ENCODE measurements around the gene ODR4. TPM values are rescaled to one million over a fixed set of nuclear protein-coding genes. Genes with fewer than 3 reads are reported as not detected.
"Not testable (repeated sequence)": the region's sequence is repeated elsewhere in the genome, so short reads cannot be mapped to it uniquely, and the experiment has no call there.

Gene ODR4
- 7.8 TPM for polyA plus RNA-seq (2012; ENCODE audit: low read depth, missing spikeins)

GRCh38 chr1:186375152-186375928, at the start of gene ODR4, which contains the start of gene TPR:
ODR4 (plus strand) TSS chr1:186375838; CDS start chr1:186379786, 3,948 bp downstream.
TPR (minus strand) TSS chr1:186375253; CDS start chr1:186375028, 225 bp downstream.
- peak; percentile 64 for DNase-seq (ENCODE audit: insufficient read length, low spot score)
- TF ChIP-seq POLR2A (IDR thresholded peaks at IDR 0.05; ENCODE audit: low read depth, low read length) (peak; percentile 75), TAF1 (IDR thresholded peaks at IDR 0.05; ENCODE audit: low read depth, low read length) (peak; percentile 64), SPI1 (IDR thresholded peaks at IDR 0.05; ENCODE audit: low read depth, low read length) (no peak), PAX5 (IDR thresholded peaks at IDR 0.05; ENCODE audit: insufficient read depth, low read length, severe bottlenecking) (peak; percentile 5), POU2F2 (IDR thresholded peaks at IDR 0.05; ENCODE audit: low read depth, low read length) (no peak; the same call in 1 of the 2 replicates), POLR2AphosphoS5 (IDR thresholded peaks at IDR 0.05; ENCODE audit: low read depth, low read length) (peak; percentile 65)
- FAIRE-seq, result peak; percentile 97

GRCh38 chr1:186326009-186326408, 49.6 kb upstream of the ODR4 start:
- no peak for FAIRE-seq
- no peak for DNase-seq (ENCODE audit: insufficient read length, low spot score)
- TF ChIP-seq PAX5 (IDR thresholded peaks at IDR 0.05; ENCODE audit: insufficient read depth, low read length, severe bottlenecking) (no peak), POLR2AphosphoS5 (IDR thresholded peaks at IDR 0.05; ENCODE audit: low read depth, low read length) (no peak), POLR2A (IDR thresholded peaks at IDR 0.05; ENCODE audit: low read depth, low read length) (no peak), TAF1 (IDR thresholded peaks at IDR 0.05; ENCODE audit: low read depth, low read length) (no peak), SPI1 (IDR thresholded peaks at IDR 0.05; ENCODE audit: low read depth, low read length) (no peak), POU2F2 (IDR thresholded peaks at IDR 0.05; ENCODE audit: low read depth, low read length) (no peak)

- TF ChIP-seq PAX5 (IDR thresholded peaks at IDR 0.05; ENCODE audit: insufficient read depth, low read length, severe bottlenecking) (no peak), POU2F2 (IDR thresholded peaks at IDR 0.05; ENCODE audit: low read depth, low read length) (no peak), SPI1 (IDR thresholded peaks at IDR 0.05; ENCODE audit: low read depth, low read length) (no peak), POLR2A (IDR thresholded peaks at IDR 0.05; ENCODE audit: low read depth, low read length) (no peak), POLR2AphosphoS5 (IDR thresholded peaks at IDR 0.05; ENCODE audit: low read depth, low read length) (no peak), TAF1 (IDR thresholded peaks at IDR 0.05; ENCODE audit: low read depth, low read length) (no peak)
- no peak for FAIRE-seq
- no peak for DNase-seq (ENCODE audit: insufficient read length, low spot score)
These were observed 48.3 kb upstream of the ODR4 start for GRCh38 chr1:186327331-186327730.

DNA sequence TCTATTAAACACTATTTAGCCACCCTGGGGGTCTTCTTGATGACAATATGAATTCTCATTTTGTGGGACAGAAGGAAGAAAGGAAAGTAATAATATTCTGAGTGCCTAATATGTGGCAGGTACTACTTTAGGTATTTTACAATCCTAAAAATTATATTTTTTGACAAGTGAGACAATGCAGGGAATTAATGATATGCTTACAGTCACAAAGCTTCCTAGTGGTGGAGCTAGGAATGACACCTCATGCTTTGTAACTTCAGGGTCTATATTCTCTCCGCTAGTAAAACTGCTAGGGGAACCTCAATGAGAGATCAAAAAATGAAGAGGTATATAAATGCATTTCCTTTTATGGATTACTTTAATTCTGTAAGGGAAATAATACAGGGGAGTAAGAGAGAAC, 44.9 kb upstream of the ODR4 start:
- TF ChIP-seq POU2F2 (IDR thresholded peaks at IDR 0.05; ENCODE audit: low read depth, low read length), result no peak
- TF ChIP-seq POLR2A (IDR thresholded peaks at IDR 0.05; ENCODE audit: low read depth, low read length), result no peak
- no peak for TF ChIP-seq TAF1 (IDR thresholded peaks at IDR 0.05; ENCODE audit: low read depth, low read length)
- no peak for TF ChIP-seq PAX5 (IDR thresholded peaks at IDR 0.05; ENCODE audit: insufficient read depth, low read length, severe bottlenecking)
- no peak for TF ChIP-seq POLR2AphosphoS5 (IDR thresholded peaks at IDR 0.05; ENCODE audit: low read depth, low read length)
- TF ChIP-seq SPI1 (IDR thresholded peaks at IDR 0.05; ENCODE audit: low read depth, low read length), result no peak
- DNase-seq (ENCODE audit: insufficient read length, low spot score) (no peak), FAIRE-seq (no peak)

DNA sequence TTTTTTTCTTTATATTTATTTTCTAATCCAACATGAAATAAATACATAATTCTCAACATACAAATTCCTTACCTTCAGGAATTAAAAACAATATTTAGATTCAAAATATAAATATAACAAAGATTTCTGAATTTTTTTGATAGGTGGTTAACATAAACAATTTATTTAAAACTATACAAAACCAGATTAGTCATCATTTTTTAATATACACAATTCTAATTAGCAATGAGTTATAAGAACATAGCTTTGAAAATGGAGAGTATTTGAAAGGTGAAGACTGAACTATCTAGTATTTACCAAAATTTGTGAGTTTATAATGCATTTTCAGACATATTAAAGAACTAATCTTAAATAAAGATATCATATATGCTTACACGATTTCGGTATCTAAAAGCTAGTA, 38.1 kb upstream of the ODR4 start:
- DNase-seq (ENCODE audit: insufficient read length, low spot score) (no peak), FAIRE-seq (no peak)
- TF ChIP-seq SPI1 (IDR thresholded peaks at IDR 0.05; ENCODE audit: low read depth, low read length) (no peak), PAX5 (IDR thresholded peaks at IDR 0.05; ENCODE audit: insufficient read depth, low read length, severe bottlenecking) (no peak), POLR2A (IDR thresholded peaks at IDR 0.05; ENCODE audit: low read depth, low read length) (no peak), TAF1 (IDR thresholded peaks at IDR 0.05; ENCODE audit: low read depth, low read length) (no peak)

DNA sequence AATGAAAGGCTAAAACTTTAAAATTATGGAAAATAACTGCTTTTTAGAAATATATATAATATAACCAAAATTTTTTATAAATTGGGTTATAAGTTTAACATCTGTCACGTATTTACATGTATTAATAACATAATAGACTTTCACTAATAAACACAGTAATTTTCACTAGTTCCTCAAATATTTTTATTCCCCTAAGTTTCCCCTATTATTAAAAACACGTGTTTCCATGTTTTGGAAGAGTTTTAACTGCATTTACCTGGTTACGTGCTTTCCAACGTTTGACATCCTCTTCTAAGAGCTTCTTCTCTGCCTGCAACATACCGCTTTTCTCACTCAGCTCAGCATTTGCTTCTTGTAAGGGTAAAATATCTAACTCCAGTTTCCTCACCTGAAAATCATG, 34.9 kb upstream of the ODR4 start:
- no peak for DNase-seq (ENCODE audit: insufficient read length, low spot score)
- TF ChIP-seq PAX5 (IDR thresholded peaks at IDR 0.05; ENCODE audit: insufficient read depth, low read length, severe bottlenecking), result no peak
- no peak for TF ChIP-seq POLR2A (IDR thresholded peaks at IDR 0.05; ENCODE audit: low read depth, low read length)
- no peak for TF ChIP-seq POLR2AphosphoS5 (IDR thresholded peaks at IDR 0.05; ENCODE audit: low read depth, low read length)
- no peak for TF ChIP-seq POU2F2 (IDR thresholded peaks at IDR 0.05; ENCODE audit: low read depth, low read length)
- no peak for TF ChIP-seq SPI1 (IDR thresholded peaks at IDR 0.05; ENCODE audit: low read depth, low read length)
- TF ChIP-seq TAF1 (IDR thresholded peaks at IDR 0.05; ENCODE audit: low read depth, low read length), result no peak
- FAIRE-seq, result no peak

GRCh38 chr1:186347837-186348691, 27.6 kb upstream of the ODR4 start:
- DNase-seq (ENCODE audit: insufficient read length, low spot score), result not testable (repeated sequence)

GRCh38 chr1:186374303-186375151, 1.1 kb upstream of the ODR4 start:
- TF ChIP-seq POLR2AphosphoS5 (IDR thresholded peaks at IDR 0.05; ENCODE audit: low read depth, low read length) (no peak), TAF1 (IDR thresholded peaks at IDR 0.05; ENCODE audit: low read depth, low read length) (0 out of 2 replicates have a peak, but pooled peaks have one; percentile 13), POU2F2 (IDR thresholded peaks at IDR 0.05; ENCODE audit: low read depth, low read length) (no peak), POLR2A (IDR thresholded peaks at IDR 0.05; ENCODE audit: low read depth, low read length) (no peak), PAX5 (IDR thresholded peaks at IDR 0.05; ENCODE audit: insufficient read depth, low read length, severe bottlenecking) (no peak), SPI1 (IDR thresholded peaks at IDR 0.05; ENCODE audit: low read depth, low read length) (no peak)
- no peak for DNase-seq (ENCODE audit: insufficient read length, low spot score)
- peak; percentile 82 for FAIRE-seq

More at GRCh38 chr1:186347837-186348691, 27.6 kb upstream of the ODR4 start:
- FAIRE-seq, result not testable (repeated sequence)

All from GM12891 (cell line).